MG63 (cell line): ENCODE measurements around the gene GMCL2. TPM values are rescaled to one million over a fixed set of nuclear protein-coding genes. Genes with fewer than 3 reads are reported as not detected.
"Not testable (repeated sequence)": the region's sequence is repeated elsewhere in the genome, so short reads cannot be mapped to it uniquely, and the experiment has no call there.

Experiments
- DNase-seq: peaks from one replicate; pipeline ENCODE4 v3.0.0-alpha.2; 2020
- H3K27me3 ChIP-seq: fragments of 250-450 bp; sonication (Bioruptor Pico); 2 replicates; pipeline ENCODE4 v1.5.1; 2020; ENCODE audit warnings: mild to moderate bottlenecking, moderate library complexity
- H3K36me3 ChIP-seq: fragments of 250-450 bp; sonication (Bioruptor Pico); 2 replicates; pipeline ENCODE4 v1.5.1; 2020; ENCODE audit warnings: mild to moderate bottlenecking, moderate library complexity
- H3K4me3 ChIP-seq: fragments of 250-450 bp; sonication (Bioruptor Pico); 2 replicates; pipeline ENCODE4 v1.5.1; 2020; ENCODE audit warnings: mild to moderate bottlenecking, moderate library complexity
- H3K9me3 ChIP-seq: fragments of 250-450 bp; sonication (Bioruptor Pico); 2 replicates; pipeline ENCODE4 v1.5.1; 2020; ENCODE audit warnings: mild to moderate bottlenecking, moderate library complexity
- total RNA-seq: library from RNA; depleted of rRNA; stranded (reverse); fragments of >200 nt; shearing (Covaris generic); gene quantifications from 2 replicates; pipeline ENCODE4 v1.2.3, GENCODE V29; 2014; ENCODE audit warnings: low replicate concordance

Gene GMCL2
- total RNA-seq, 1 experiment from 2014 or later = not detected

DNA sequence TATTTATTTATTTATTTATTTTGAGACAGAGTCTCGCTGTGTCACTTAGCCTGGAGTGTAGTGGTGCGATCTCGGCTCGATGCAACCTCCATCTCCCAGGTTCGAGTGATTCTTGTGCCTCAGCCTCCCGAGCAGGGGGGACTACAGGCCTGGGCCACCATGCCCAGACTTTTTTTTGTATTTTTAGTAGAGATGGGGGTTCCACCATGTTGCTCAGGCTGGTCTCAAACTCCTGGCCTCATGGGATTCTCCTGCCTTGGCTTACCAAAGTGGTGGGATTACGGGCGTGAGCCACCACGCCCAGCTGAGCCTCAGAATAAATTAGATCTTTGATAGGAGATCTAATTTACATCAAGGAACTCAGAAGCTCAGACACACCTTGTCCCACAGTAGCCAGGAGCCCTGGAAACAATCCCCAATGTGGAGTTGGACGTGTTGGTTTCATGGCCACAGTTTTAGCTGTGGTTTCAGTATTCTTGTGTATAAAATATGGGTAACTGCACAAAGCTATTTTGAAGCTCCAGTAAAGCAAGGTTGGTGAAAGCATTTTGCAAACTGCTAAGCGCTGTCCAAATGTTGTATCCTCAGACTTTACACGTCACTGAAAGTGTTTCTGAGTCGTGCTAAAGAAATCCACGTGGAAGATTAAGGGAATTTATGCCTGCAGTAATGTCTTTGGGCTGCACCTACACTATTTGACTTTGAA lies 14.2 kb upstream of the GMCL2 start:
- no peaks in the 10 kb centered on the region for H3K9me3 ChIP-seq
- H3K27me3 ChIP-seq = no peaks in the 10 kb centered on the region
- DNase-seq = no peak
- H3K36me3 ChIP-seq = peaks cover 11% of the 10 kb centered on the region
- no peak overlapping the region for H3K4me3 ChIP-seq

DNA sequence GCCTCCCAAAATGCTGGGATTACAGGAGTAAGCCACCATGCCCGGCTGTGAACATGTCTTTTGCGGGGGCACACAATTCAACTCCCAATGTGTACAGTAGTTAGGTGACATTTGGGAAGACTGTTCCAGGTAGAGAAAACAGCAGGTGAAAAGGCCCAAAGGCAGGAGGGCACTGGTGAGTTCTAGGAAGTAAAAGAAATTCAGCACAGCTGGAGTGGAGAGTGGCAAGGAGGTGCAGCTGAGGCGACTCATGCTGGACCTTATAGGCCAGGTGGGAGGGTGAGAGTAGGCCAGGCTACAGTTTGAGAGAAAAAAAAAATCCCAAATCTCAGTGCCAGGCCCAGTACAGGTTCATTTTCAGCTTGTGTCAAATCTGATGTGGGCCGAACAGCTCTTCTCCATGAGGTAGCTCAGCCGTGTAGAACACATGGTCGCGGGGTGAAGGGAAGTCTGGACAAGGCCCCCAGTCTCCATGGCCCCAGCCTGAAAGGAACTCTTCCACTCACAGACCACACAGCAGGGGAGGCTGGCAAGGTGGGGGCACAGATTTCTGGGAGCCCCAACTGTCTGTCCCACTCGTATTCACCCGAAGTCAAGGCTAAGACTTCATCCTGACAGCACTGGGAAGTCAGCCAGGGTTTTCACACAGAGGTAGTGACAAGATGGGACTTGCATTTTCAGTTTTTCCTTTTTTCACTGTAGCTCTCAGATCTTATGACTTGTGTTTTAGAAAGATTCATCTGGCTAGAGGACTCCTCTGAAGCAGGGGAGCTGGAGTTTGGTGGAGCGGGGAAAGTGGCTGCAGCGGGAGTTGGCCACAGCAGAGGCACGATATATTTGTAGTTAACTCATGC lies 12.6 kb upstream of the GMCL2 start:
- Histone ChIP-seq H3K27me3 (peaks cover 4% of the 10 kb centered on the region; the same call in 1 of the 2 replicates), H3K9me3 (no peaks in the 10 kb centered on the region), H3K36me3 (no peaks in the 10 kb centered on the region), H3K4me3 (no peak overlapping the region)
- DNase-seq = no peak

DNA sequence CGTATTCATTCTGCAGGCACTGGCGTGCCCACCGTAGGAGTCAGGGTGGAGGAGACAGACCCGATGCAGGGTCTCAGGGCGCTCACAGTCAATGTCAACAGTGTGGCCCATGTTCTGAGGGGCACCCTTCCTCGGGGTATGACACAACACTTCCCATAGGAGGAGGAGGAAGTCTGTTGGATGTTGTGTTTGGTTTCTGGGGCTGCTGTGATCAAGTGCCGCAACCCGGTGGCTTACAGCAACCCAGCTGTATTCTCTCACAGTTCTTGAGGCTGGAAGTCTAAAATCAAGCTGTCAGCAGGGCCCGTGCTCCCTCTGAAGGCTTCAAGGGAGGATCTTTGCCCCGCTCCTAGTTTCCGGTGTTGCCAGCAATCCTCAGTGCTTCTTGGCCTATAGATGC lies 11.5 kb upstream of the GMCL2 start:
- H3K4me3 ChIP-seq = no peak overlapping the region
- no peak for DNase-seq
- H3K36me3 ChIP-seq = no peaks in the 10 kb centered on the region
- H3K27me3 ChIP-seq = peaks cover 6% of the 10 kb centered on the region; the same call in 1 of the 2 replicates
- H3K9me3 ChIP-seq = no peaks in the 10 kb centered on the region; the same call in 1 of the 2 replicates

DNA sequence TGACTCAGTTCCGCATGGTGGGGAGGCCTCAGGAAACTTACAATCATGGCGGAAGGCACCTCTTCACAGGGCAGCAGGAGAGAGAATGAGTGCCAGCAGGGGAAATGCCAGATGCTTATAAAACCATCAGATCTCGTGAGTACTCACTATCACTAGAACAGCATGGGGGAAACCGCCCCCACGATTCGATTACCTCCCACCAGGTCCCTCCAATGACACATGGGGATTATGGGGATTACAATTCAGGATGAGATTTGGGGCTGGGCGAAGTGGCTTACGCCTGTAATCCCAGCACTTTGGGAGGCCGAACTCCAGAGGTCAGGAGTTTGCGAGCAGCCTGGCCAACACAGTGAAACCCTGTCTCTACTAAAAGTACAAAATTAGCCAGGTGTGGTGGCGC lies 11.0 kb upstream of the GMCL2 start:
- H3K4me3 ChIP-seq, H3K36me3 ChIP-seq: not testable (repeated sequence)

DNA sequence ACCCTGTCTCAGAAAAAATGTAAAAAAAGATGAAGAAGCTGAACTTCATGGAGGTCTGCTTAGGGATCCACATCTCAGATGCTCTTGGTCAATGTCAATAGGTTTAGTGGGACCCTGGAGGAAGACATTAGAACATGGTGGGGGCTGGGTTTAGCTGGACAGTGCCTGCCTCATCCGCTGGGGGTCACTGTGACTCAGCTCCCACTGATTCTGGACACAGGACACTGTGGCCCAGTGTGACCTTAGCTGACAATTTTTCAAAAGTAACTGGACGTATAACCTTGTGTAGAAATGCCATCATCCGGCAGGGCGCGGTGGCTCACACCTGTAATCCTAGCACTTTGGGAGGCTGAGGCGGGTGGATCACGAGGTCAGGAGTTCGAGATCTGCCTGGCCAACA lies 9.8 kb upstream of the GMCL2 start:
- no peak for DNase-seq
- H3K36me3 ChIP-seq = no peaks in the 10 kb centered on the region
- peaks cover 10% of the 10 kb centered on the region for H3K27me3 ChIP-seq
- H3K9me3 ChIP-seq = peaks cover 12% of the 10 kb centered on the region
- no peak overlapping the region for H3K4me3 ChIP-seq

More for the DNA sequence above, 11.0 kb upstream of the GMCL2 start:
- not testable (repeated sequence) for H3K27me3 ChIP-seq, DNase-seq, H3K9me3 ChIP-seq

DNA sequence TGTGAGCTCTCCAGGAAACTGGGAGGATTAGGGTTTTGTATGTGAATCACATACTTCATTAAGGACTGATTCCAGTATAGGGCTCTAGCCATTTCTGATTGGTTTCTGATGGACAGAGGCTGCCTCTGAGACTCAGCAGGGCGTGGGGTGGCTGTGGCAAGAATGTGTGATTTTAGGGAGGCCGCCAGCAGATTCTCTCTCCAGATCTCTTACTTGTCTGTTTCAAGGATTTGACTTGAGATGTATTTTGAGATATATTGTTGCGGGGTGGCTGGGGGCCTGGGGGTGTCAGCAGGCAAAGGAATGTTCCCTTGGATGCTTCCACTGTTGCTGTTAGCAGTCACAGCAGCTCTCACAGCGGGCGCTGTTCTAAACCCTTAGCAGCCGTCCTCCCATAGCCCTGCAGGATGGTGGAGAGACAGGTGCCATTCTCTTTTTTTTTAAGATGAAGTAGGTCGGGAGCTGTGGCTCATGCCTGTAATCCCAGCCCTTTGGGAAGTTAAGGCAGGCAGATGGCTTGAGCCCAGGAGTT lies 9.2 kb upstream of the GMCL2 start:
- peaks cover 14% of the 10 kb centered on the region for H3K9me3 ChIP-seq
- H3K36me3 ChIP-seq = no peaks in the 10 kb centered on the region
- H3K4me3 ChIP-seq = no peak overlapping the region
- DNase-seq = no peak
- H3K27me3 ChIP-seq = peaks cover 10% of the 10 kb centered on the region

DNA sequence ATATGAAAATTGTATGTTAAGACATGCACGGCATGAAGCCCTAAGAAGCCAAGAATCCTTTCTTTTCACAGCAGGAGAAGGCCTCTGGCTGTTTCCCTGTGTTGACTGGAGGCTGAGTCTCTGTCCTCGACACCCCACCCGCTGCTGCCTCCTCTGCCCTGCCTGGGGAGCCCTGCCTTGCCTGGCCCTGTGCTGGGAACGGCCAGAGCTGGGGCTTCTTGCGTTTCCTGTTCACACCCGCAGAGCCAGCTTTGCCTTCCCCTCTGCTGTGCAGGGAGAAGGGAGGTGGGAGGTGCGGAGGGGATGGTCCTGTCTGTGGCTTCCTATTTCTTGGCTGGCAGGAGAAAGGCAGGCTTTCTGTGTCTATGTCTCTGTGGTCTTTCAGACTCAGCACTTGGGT lies 6.9 kb upstream of the GMCL2 start:
- H3K4me3 ChIP-seq = no peak overlapping the region
- no peaks in the 10 kb centered on the region for H3K36me3 ChIP-seq
- no peak for DNase-seq
- H3K27me3 ChIP-seq = peaks cover 10% of the 10 kb centered on the region
- peaks cover 18% of the 10 kb centered on the region for H3K9me3 ChIP-seq

DNA sequence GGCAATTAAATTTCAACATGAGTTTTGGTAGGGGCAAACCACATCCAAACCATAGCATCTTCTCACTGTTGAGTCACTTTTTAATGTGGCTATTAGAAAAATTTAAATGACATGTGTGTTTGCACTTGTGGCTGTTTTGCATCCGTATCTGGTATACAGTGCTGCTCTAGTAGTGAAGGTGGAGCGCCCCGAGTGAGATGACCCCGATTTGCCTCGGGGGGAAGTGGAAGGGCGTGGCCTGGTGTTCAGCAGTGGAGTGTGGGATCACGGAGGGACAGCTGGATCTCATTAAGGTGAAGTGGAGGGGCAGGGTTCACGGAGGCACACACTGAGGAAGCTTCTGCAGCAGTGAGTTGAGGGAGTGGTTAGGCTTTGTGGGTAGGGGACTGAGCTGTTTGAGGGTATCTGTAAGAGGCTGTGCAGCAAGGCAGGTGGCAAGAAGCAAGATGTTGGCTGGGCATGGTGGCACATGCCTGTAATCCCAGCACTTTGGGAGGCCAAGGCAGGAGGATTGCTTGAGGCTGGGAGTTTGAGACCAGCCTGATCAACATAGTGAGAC lies 6.2 kb upstream of the GMCL2 start:
- DNase-seq = no peak
- H3K9me3 ChIP-seq = peaks cover 18% of the 10 kb centered on the region
- H3K27me3 ChIP-seq = peaks cover 10% of the 10 kb centered on the region
- no peaks in the 10 kb centered on the region for H3K36me3 ChIP-seq
- H3K4me3 ChIP-seq = no peak overlapping the region

DNA sequence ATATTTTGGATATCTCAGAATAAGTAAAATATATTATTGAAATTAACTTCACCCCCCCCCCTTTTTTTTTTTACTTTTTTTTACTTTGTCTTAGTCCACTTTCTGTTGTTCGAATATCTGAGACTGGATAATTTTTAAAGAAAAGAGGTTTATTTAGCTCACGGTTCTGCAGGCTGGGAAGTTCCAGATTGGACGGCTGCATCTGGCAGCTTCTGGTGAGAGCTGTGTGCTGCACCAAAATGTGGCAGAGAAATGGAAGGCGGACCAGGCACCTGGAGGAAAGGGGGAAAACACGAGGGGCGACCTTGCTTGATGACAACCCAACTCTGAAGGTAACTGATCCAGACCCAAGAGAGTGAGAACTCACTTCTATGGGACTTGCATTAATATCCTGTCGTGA lies 5.6 kb upstream of the GMCL2 start:
- H3K9me3 ChIP-seq = peaks cover 18% of the 10 kb centered on the region
- H3K27me3 ChIP-seq = peaks cover 10% of the 10 kb centered on the region
- H3K36me3 ChIP-seq = no peaks in the 10 kb centered on the region
- no peak overlapping the region for H3K4me3 ChIP-seq
- DNase-seq = no peak

DNA sequence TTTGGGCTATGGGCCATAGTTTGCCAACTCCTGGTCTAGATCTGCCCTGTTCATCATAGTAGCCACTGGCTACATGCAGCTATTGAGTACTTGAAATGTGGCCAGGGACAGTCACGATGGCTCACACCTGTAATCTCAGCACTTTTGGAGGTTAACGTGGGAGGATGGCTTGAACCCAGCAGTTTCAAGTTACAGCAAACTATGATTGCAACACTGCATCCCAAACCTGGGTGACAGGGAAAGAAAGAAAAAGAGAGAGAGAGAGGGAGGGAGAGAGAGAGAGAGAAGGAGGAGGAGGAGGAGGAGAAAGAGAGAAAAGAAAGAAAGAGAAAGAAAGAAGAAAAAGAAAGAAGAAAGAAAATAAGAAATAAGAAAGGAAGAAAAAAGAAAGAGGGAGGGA lies 5.1 kb upstream of the GMCL2 start:
- H3K36me3 ChIP-seq = no peaks in the 10 kb centered on the region
- H3K9me3 ChIP-seq = peaks cover 18% of the 10 kb centered on the region
- peaks cover 10% of the 10 kb centered on the region for H3K27me3 ChIP-seq
- no peak for DNase-seq
- no peak overlapping the region for H3K4me3 ChIP-seq

DNA sequence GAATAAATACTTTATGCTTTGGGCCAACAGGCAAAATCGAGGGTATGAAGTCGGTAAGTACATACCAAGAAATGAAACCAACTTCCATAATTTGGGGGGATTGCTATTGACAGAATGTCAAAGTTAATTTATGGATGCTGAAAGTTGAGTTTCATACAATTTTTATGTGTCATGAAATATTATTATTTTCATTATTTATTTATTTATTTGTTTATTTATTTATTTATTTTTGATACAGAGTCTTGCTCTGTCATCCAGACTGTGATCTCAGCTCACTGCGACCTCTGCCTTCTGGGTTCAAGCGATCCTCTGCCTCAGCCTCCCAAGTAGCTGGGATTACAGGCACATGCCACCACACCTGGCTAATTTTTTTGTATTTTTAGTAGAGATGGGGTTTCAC lies 4.5 kb upstream of the GMCL2 start:
- peaks cover 18% of the 10 kb centered on the region for H3K9me3 ChIP-seq
- no peak for DNase-seq
- peaks cover 10% of the 10 kb centered on the region for H3K27me3 ChIP-seq
- no peak overlapping the region for H3K4me3 ChIP-seq
- H3K36me3 ChIP-seq = no peaks in the 10 kb centered on the region

DNA sequence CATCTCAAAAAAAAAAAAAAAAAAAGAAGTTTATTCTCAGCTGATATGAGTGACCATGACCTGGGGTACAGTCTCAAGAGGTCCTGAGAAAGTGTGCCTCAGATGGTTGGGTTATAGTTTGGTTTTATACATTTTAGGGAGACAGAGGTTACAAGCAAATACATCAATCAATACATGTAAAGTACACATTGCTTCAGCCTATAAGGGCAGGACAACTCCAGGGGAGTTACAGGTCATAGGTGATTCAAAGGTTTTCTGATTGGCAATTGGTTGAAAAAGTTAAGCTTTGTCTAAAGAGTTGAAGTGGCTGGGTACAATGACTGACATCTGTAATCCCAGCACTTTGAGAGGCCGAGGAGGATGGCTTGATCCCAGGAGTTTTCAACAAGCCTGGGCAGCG lies 2.3 kb upstream of the GMCL2 start:
- H3K36me3 ChIP-seq = no peaks in the 10 kb centered on the region
- H3K9me3 ChIP-seq = peaks cover 18% of the 10 kb centered on the region
- peaks cover 5% of the 10 kb centered on the region for H3K27me3 ChIP-seq
- H3K4me3 ChIP-seq = no peak overlapping the region
- no peak for DNase-seq

DNA sequence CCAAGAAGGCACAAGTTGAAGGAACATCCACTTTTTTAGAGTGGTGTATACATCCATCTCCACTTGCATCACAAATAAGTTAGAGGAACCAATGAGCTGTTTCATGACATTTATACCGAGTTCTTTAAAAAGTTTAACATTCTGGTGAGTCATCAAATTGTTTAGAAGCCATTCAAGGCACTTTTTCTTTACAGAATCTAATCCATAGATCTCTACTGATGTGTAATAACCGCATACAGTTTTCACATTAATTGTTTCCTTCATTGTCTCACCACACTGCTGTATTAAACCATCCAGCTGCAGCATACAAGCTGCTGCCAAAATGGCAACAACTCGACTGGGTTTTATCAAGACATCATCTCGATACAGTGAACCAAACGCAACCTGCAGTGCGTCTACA lies 744 bp downstream of the GMCL2 start:
- DNase-seq = no peak

DNA sequence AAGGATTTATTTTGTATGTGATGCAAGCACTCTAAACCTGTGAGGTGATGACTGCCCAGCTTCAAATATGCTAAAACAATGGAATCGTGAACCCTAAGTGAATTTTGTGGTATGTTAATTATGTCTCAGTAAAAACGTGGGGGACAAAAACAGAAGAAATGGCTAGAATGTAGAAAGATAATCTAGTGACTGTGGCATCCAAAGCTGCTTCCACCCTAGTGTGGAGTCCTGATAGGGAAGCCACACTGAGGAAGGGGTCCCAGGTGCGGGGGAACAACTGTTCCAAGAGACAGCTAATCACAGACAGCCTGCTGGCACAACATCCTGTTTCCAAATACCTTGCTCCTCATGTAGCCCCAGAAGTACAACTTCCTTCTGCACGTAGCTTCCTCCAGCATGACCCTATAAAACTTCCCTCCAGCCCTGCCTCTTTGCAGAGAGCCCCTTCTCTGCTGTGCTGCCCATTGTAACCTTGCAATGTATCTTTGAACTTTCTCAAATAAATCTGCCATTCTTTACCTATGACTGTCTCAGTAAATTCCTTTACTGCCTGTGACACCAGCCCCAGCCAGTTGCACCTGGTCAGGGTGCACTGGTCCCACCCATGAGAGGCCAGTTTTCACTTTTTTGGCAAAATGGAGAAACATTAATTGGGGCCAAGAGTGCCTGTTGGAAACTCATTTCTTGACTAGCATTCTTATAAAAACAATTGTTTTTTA lies 4.9 kb downstream of the GMCL2 start:
- H3K27me3 ChIP-seq = peaks cover 4% of the 10 kb centered on the region; the same call in 1 of the 2 replicates
- no peak overlapping the region for H3K4me3 ChIP-seq
- no peak for DNase-seq

More for the DNA sequence above, 744 bp downstream of the GMCL2 start:
- H3K27me3 ChIP-seq = no peaks in the 10 kb centered on the region; the same call in 1 of the 2 replicates
- H3K9me3 ChIP-seq = peaks cover 5% of the 10 kb centered on the region; the same call in 1 of the 2 replicates
- H3K4me3 ChIP-seq = no peak overlapping the region
- H3K36me3 ChIP-seq = no peaks in the 10 kb centered on the region

DNA sequence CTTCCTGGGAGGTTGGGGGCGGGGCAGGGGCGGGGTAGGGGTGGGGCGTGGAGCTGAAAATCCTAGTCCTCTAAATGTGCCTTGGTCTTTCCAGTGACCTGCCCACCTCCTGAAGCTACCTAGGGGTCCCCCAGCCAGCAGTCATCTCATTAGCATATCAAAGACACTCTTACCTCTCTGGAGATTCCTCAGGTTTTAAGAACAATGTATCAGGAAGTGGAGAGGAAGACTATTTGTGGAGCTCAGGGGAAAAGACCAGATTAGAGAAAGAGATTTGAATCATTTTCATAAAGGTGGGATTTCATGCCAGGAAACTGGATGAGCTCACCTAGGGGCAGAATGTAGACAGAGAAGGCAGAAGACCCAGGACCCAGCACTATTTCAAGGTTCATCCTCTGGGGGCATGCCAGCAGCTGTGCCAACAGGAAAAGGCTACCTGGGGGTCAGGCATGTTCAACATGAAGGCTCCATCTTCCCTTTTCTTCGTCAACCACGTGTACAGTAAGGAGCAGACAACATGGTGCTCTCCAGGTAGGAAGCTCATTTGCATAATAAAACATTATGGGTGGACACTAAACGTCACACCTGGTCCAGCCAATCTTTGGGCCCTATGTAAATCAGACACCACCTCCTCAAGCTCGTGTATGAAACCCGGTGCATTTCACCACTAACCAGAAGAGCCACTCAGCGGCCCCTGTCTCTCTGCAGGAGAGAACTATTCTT lies 6.9 kb downstream of the GMCL2 start:
- no peak for DNase-seq
- Histone ChIP-seq H3K27me3 (peaks cover 4% of the 10 kb centered on the region; the same call in 1 of the 2 replicates), H3K9me3 (peaks cover 12% of the 10 kb centered on the region), H3K36me3 (no peaks in the 10 kb centered on the region), H3K4me3 (no peak overlapping the region)

More for the DNA sequence above, 4.9 kb downstream of the GMCL2 start:
- H3K9me3 ChIP-seq = peaks cover 12% of the 10 kb centered on the region
- no peaks in the 10 kb centered on the region for H3K36me3 ChIP-seq

DNA sequence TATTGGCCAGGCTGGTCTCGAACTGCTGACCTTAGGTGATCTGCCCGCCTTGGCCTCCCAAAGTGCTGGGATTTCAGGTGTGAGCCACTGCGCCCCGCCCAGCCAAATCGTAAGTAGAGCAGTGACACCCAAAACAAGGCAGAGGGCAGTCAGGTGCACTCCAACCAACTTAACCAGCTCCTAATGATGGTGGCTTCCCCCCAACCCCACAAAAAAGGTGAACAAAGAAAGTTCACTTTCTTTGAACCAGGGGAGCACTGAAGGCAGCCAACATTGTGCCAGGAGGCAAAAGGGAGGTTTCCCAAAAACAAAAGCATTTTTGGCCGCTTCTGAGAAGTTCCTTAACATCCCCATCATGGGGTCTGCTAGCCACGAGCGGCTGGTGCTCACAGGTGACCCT lies 9.6 kb downstream of the GMCL2 start:
- no peak for DNase-seq
- peaks cover 12% of the 10 kb centered on the region for H3K9me3 ChIP-seq
- H3K4me3 ChIP-seq = no peak overlapping the region
- no peaks in the 10 kb centered on the region for H3K36me3 ChIP-seq
- H3K27me3 ChIP-seq = peaks cover 4% of the 10 kb centered on the region; the same call in 1 of the 2 replicates
